ENCODE measurements around the gene C1orf159. TPM values are rescaled to one million over a fixed set of nuclear protein-coding genes. Genes with fewer than 3 reads are reported as not detected.
A peak's percentile ranks its signal among the peaks of the same experiment; 100 is the strongest.
"Not testable (repeated sequence)": the region's sequence is repeated elsewhere in the genome, so short reads cannot be mapped to it uniquely, and the experiment has no call there.

Gene C1orf159
- total RNA-seq, 2 donors from 2014 or later: 18.9 to 36.0 TPM

GRCh38 chr1:1069056-1069710 is 46.7 kb downstream of the C1orf159 start:
- peak overlapping the region in 1 of 2 donors; percentile 54 for H3K9ac ChIP-seq (ENCODE audit: low read depth in 2 of 2, low read length in 2 of 2)
- H3K27me3 ChIP-seq: peaks cover 6% of the 10 kb centered on the region
- no peak for TF ChIP-seq CTCF (IDR thresholded peaks at IDR 0.05)

DNA sequence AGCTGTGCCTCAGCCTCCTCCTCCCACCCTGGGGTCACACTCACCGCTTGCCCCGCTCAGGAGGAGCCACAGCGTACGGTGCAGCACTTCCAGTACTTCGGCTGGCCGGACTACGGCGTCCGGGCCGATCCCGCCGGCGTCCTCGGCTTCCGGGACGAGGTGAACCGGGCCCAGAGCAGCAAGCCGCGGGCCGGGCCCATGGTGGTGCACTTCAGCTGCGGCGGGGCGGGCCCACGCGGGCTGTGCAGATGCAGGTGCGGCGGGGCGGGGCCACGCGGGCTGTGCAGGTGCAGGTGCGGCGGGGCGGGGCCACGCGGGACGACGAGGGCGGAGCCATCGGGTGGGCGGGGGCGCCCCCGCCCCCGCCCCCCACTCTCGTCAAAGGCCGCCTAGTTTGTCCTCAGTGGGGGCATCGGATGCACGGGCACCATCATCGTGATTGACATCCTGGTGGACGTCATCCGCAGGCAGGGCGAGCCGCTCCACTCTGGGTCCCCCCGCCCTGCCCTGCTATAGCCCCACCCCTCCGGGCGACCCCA is 47.3 kb downstream of the C1orf159 start:
- H3K27me3 ChIP-seq: peaks cover 7% of the 10 kb centered on the region
- intact Hi-C loops (cut with DNase I): no loop called here
- H3K9ac ChIP-seq (ENCODE audit: low read depth in 2 of 2, low read length in 2 of 2): peak overlapping the region; percentile 59 to 69
- peak overlapping the region; percentile 67 for H3K27ac ChIP-seq
- peak overlapping the region; percentile 38 for H3K4me3 ChIP-seq
- peak; percentile 87 for DNase-seq
- no peak for TF ChIP-seq CTCF (IDR thresholded peaks at IDR 0.05)
- H3K4me1 ChIP-seq: peaks cover 8% of the 10 kb centered on the region
- no peaks in the 10 kb centered on the region for H3K36me3 ChIP-seq
- no peaks in the 10 kb centered on the region for H3K9me3 ChIP-seq

More at GRCh38 chr1:1069056-1069710, 46.7 kb downstream of the C1orf159 start:
- no peaks in the 10 kb centered on the region for H3K9me3 ChIP-seq
- H3K4me3 ChIP-seq: peak overlapping the region; percentile 38
- no peaks in the 10 kb centered on the region for H3K36me3 ChIP-seq
- H3K4me1 ChIP-seq: peaks cover 2% of the 10 kb centered on the region
- intact Hi-C loops (cut with DNase I): no loop called here
- peak overlapping the region; percentile 67 for H3K27ac ChIP-seq
- DNase-seq: peak; percentile 90

GRCh38 chr1:1067860-1068516 is 47.9 kb downstream of the C1orf159 start:
- Histone ChIP-seq H3K27me3 (peaks cover 8% of the 10 kb centered on the region), H3K4me1 (peaks cover 8% of the 10 kb centered on the region), H3K4me3 (peak overlapping the region; percentile 38), H3K9ac (ENCODE audit: low read depth in 2 of 2, low read length in 2 of 2) (peak overlapping the region; percentile 59 to 69), H3K36me3 (no peaks in the 10 kb centered on the region), H3K27ac (peak overlapping the region; percentile 67), H3K9me3 (no peaks in the 10 kb centered on the region)
- intact Hi-C loops (cut with DNase I): no loop called here
- DNase-seq: no peak
- TF ChIP-seq CTCF (IDR thresholded peaks at IDR 0.05): no peak

DNA sequence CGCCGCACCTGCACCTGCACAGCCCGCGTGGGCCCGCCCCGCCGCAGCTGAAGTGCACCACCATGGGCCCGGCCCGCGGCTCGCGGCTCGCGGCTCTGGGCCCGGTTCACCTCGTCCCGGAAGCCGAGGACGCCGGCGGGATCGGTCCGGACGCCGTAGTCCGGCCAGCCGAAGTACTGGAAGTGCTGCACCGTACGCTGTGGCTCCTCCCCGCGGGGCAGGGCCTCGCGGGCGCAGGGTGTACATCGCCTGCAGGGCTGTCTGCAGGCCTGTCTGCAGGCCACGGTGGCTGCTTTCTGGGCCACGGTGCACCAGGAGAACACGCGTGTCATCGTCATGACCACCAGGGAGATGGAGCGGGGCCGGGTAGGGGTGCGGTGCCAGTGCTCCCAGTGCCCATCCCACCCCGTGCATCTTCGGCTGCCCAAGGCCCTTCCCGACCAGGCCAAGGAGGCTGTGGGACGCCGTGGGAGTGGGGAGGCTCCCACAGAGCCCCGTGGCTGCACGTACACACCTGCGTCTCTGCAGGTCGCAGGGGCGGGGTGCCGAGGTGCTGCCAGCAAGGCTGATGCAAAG is 48.5 kb downstream of the C1orf159 start:
- intact Hi-C loops (cut with DNase I): no loop called here
- peak overlapping the region; percentile 38 for H3K4me3 ChIP-seq
- H3K27me3 ChIP-seq: peaks cover 14% of the 10 kb centered on the region
- H3K9ac ChIP-seq (ENCODE audit: low read depth in 2 of 2, low read length in 2 of 2): peak overlapping the region in 1 of 2 donors; percentile 59
- H3K36me3 ChIP-seq: no peaks in the 10 kb centered on the region
- TF ChIP-seq CTCF (IDR thresholded peaks at IDR 0.05): no peak
- peak overlapping the region; percentile 27 for H3K27ac ChIP-seq
- H3K9me3 ChIP-seq: no peaks in the 10 kb centered on the region
- peaks cover 8% of the 10 kb centered on the region for H3K4me1 ChIP-seq
- no peak for DNase-seq

DNA sequence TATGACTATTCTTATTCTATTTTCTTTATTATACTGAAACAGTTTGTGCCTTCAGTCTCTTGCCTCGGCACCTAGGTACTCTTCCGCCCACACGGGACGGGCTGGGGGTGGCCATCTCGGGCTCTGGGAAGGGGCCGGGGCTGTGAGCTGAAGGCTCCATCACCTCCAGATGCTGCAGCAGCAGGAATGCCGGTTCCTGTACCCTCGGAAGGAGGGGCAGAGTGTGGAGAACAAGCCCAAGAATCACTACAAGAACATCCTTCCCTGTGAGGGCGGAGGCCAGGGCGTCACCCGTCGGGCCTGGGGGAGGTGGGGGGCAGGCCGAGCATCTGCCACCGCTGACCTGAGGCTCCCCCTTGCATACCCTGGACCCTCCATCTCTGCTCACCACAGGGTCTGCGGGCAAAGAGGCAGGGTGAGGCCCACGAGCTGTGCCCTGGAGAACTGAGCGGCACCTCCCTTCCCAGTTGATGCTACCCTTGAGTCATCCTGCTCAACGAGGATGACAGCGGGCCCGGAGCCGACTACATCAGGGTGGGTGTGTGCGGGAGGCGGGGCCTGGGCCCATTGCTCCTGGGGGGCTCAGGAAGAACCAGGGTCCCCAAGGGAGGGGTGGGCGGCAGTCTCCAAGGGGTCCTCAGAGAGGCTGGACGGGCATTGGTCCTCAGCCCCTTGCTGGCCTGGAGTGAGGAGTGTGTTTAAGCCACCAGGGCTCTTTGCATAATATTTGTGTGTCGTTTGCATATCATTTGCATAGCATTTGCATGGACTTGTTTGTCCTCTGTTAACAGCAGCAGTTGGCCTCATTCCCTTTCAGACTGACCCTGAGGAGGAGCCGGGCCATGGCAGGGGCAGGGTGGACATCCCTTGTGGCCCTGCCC is 49.2 kb downstream of the C1orf159 start:
- H3K27ac ChIP-seq: no peak overlapping the region
- no peak overlapping the region for H3K4me3 ChIP-seq
- no peaks in the 10 kb centered on the region for H3K36me3 ChIP-seq
- peaks cover 8% of the 10 kb centered on the region for H3K4me1 ChIP-seq
- H3K9me3 ChIP-seq: no peaks in the 10 kb centered on the region
- no peak for DNase-seq
- intact Hi-C loops (cut with DNase I): no loop called here
- TF ChIP-seq CTCF (IDR thresholded peaks at IDR 0.05): no peak
- no peak overlapping the region for H3K9ac ChIP-seq (ENCODE audit: low read depth in 2 of 2, low read length in 2 of 2)
- peaks cover 18% of the 10 kb centered on the region for H3K27me3 ChIP-seq

DNA sequence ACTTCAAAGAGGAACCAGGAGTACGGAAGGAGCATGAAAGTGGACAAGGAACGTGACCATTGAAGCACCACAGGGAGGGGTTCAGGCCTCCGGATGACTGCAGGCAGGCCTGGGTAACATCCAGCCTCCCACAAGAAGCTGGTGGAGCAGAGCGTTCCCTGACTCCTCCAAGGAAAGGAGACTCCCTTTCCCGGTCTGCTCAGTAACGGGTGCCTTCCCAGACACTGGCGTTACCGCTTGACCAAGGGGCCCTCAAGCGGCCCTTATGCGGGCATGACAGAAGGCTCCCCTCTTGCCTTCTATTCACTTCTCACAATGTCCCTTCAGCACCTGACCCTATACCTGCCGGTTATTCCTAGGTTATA is 50.0 kb downstream of the C1orf159 start:
- H3K27me3 ChIP-seq: peaks cover 25% of the 10 kb centered on the region
- H3K4me3 ChIP-seq; H3K36me3 ChIP-seq; H3K27ac ChIP-seq; H3K9ac ChIP-seq (ENCODE audit: low read depth in 2 of 2, low read length in 2 of 2); DNase-seq; H3K4me1 ChIP-seq; intact Hi-C loops (cut with DNase I); H3K9me3 ChIP-seq: not testable (repeated sequence)

Measured in colonic mucosa (tissue), 4 donors.